GM18519 (cell line): ENCODE measurements around the gene PSG6.
"Not testable (repeated sequence)": the region's sequence is repeated elsewhere in the genome, so short reads cannot be mapped to it uniquely, and the experiment has no call there.

ENCODE experiments used
- ATAC-seq: cut with Tn5 transposase; IDR thresholded peaks from one replicate; pipeline ENCODE4 v1.9.1; 2021; ENCODE audit warnings: mild to moderate bottlenecking, moderate library complexity; ENCODE audit not compliant: unreplicated experiment, low FRiP score

PSG6 gene

GRCh38 chr19:42856866-42857543, 60.7 kb downstream of the PSG6 start:
- ATAC-seq: not testable (repeated sequence)

GRCh38 chr19:42854745-42855144, 62.9 kb downstream of the PSG6 start:
- not testable (repeated sequence) for ATAC-seq

GRCh38 chr19:42853231-42853630, 64.5 kb downstream of the PSG6 start:
- not testable (repeated sequence) for ATAC-seq

DNA sequence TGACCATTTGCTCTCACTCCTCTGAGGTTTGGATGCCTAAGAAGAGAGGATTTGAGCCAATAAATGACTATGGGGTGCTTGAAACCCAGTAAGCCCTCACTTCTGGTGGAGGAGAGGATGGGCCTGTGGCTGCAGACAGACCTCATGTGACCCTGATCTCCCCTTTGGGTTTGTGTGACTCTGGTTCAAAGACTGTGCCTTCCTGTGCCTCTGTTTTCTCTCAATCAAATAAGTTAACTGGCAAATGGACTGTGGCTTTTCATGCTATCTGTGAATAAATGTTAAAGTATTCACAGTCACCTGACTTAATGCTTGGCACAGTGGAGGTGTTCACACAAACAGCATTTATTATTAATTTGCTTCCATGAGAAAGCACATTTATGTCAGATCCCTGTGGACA, 64.9 kb downstream of the PSG6 start:
- not testable (repeated sequence) for ATAC-seq
